Measurements from ENCODE around the gene BABAM2.

BABAM2 gene

GRCh38 chr2:28355521-28356094 lies 465.1 kb downstream of the BABAM2 start:
- no peak for FAIRE-seq

DNA sequence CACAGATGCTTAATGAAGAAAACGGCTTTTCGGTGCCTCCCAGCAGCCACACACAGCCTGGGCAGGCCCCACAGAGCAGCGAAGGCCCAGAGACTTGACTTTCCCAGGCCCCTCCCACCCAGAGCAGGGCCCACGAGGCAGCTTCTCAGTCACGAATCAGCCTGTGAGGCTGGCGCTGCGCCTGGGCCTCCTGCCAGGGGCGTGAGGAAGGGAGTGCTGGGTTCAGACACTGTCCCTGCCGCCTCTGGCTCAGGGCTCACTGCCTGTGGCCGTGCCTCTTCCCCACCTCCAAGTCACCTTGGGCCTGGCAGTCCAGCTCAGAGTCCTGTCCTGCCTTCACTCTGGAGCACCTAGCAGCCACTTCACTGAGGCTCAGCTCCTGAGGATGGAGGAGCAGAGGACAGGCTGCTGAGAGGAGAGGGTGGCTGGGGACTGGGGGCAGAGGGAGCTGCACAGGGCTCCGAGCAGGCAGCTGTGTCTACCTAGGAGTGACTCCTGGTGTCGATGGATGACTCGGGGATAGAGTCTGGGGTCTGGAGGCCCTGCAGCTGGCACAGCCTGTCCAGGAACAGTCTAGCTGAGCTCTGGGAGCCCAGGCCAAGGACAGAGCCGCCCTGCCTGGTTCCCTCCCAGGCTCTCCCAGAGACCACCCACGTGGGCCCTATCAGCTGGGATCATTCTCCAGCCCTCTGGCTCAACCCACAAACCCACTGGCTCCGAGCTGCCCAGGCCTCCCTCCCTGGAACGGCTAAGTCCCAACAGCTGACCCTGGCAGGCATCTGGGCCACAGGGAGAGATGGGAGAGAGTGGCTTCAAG lies 465.8 kb downstream of the BABAM2 start:
- no peak for FAIRE-seq

DNA sequence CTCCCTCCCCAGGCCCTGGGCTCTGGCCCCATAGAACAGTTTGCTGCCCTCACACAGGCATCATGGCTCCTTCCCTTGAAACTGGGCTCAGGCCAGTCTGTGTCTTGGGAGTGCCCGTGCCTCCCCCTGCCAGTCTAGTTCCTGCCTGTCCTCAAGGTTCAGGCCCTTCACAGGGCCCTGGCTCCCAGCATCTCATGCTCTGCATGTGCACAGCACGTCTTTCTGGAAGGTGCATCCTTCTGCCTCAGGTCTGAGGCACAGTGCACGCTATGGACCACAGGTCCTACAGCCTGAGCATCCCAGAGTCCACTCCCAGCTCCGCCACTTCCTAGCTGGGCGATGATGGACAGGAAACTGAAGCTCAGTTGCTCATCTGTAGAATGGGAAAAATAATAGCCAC lies 466.5 kb downstream of the BABAM2 start:
- no peak for FAIRE-seq

- FAIRE-seq, result no peak
Measured at GRCh38 chr2:28357948-28358667, 467.6 kb downstream of the BABAM2 start.

GRCh38 chr2:28358668-28359201 lies 468.2 kb downstream of the BABAM2 start:
- FAIRE-seq, result no peak

GRCh38 chr2:28359222-28360057 lies 468.9 kb downstream of the BABAM2 start:
- FAIRE-seq, result no peak

DNA sequence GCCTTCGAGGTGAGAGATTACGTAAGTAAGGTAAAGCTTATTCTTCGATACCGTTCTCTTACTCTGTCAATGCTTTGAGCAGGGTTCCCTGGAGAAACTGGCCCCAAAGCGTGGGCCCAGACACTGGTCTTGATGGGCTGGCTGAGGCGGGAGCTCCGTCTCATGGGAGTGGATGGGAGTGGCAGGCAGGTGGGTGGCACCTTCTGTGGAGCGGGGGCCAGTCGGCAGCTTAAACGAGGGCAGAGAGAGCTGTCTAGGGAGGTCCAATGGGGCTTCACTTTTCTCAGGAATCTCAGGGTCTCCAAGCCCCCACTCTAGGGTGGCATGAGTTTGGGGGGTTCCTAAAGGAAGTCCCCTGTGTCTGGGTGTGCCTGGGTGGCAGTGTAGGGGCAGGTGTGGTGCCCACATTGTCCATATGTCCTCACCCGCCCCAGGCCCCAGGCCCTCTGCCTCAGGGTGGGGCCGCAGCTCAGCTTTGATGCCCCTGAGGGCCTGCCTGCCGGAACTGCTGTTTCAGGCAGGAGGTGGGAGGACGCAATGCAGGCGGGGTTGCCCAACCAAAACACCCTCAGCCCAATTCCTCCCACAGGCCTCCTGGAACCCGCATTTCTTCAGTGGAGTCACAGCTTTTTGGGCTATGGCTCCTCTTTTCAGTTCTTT lies 469.7 kb downstream of the BABAM2 start:
- FAIRE-seq, result no peak

DNA sequence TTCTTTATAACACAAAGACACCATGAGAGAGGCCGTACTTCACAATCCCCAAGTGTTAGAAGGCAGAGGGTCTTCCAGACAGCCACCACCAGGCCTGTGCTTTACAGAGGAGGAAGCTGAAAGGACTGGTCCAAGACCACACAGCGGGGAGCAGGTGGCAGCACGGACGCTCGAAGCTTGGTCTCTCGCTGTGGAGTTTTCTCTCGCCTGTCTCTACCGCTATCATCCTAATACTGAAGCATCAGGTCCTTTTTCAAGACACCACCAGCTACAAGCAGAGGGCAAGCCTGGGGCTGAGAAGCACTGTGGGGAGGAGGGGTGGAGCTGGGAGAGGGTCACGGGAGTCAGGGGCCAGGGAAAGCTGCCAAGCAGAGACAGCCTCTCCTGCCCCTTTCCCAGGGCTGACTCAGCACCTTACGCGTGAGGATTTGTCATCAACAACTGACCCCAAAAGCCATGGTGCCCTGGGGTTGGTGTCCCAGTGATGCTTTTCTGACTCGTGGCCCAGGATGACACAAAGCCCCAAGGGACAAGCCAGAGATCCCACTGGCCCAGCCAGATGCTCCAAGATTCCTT lies 470.3 kb downstream of the BABAM2 start:
- no peak for FAIRE-seq

DNA sequence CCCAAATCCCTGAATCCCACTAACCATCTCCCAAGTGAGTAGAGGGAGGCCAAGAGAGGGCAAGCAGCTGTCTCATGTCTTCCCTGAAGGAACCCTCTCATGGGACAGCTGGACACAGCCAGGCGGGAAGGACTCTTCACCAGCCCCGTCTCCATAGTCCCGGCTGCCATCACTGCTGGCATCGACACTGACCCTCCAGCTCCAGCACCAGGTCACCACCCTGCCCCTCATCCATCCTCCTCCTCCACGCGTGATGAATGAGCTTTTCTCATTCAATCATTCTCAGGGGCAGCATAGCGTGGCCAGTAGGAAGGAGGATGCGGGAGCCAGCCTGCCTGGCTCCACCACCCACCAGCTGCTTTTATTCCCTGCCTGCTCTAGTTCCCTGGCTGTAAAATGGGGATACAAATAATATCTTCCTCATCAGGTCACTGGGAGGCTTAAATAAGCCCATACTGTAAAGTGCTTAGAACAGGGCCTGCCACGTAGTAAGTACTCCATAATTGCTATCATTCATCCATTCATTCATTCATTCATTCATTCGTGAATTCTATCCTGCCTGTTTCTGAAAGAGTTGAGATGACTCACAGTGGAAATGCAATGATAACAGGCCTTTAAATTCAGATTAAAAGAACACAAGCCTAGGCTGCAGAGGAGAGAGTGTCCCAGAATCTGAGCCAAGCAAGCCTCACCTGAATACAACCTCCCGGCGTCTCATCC lies 471.6 kb downstream of the BABAM2 start:
- FAIRE-seq, result no peak

GRCh38 chr2:28362991-28363521 lies 472.5 kb downstream of the BABAM2 start:
- FAIRE-seq, result no peak

DNA sequence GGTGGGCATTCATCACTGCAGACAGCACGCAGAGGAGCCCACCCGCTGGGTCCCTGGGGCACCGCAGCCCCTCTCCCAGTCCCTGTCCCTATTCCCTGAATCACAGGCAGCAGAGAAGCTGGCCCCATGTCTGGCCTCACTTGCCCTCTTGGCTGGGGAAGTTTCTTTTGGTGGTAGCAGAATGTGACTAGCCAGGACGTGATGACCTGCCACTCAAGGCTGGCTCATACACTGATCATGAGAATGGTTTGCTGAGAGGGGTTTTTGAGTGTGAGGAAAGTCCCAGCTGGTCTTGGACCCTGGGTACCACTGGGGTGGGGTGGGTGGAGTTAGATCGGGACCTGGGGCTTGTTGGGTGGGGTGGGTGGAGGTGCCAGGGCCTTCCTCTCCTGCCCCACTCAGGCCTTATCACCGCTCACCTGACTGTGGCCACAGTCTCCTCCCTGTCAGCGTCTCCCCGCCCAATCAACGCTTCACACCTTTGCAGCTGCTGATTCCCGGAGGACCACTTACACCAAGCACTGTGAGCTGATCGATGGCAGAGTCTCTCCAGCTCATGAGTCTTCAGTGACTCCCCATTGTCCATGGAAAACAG lies 473.3 kb downstream of the BABAM2 start:
- no peak for FAIRE-seq

DNA sequence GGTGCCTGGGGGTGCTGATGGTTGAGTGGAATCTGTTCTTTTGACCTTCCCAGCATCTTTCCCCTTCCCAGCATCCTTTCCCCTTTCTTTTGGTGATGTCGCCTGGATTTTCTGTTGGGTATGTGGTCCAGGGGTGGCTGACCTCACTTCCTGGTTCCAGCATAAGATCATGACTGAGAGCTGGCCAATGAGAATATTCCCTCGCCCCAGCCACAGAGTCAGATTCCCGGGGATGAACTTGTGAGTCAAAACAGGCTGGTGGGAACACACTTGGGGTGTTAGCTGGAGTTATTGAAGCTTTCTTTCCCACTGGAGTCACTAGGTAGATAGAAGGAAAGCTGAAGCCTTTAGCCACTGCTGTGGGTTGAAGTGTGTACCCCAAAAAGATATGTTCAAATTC lies 474.1 kb downstream of the BABAM2 start:
- FAIRE-seq, result no peak

DNA sequence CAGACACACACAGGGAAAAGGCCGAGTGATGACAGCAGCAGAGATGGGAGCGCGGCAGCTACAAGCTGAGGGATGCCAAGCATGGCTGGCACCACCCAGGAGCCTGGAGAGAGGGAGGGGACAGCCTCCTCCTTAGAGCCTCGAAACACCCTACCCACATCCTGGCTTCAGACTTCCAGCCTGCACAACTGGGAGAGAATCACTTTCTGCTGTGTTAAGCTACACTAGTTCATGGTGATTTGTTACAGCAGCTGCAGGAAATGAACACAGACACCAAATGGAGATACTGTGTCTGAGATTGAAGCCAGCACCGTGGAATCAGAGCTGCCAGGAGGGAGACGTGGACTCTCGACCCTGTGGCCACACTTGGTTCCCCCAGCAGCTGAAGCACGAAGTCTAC lies 474.6 kb downstream of the BABAM2 start:
- FAIRE-seq, result no peak

- no peak for FAIRE-seq
Measured at GRCh38 chr2:28366149-28366495, 475.6 kb downstream of the BABAM2 start.

- no peak for FAIRE-seq
Measured at GRCh38 chr2:28366496-28367282, 476.2 kb downstream of the BABAM2 start.

- no peak for FAIRE-seq
Measured at GRCh38 chr2:28367667-28368356, 477.3 kb downstream of the BABAM2 start.

- no peak for FAIRE-seq
Measured at GRCh38 chr2:28368357-28368798, 477.8 kb downstream of the BABAM2 start.

GRCh38 chr2:28369358-28369757 lies 478.8 kb downstream of the BABAM2 start:
- no peak for FAIRE-seq

DNA sequence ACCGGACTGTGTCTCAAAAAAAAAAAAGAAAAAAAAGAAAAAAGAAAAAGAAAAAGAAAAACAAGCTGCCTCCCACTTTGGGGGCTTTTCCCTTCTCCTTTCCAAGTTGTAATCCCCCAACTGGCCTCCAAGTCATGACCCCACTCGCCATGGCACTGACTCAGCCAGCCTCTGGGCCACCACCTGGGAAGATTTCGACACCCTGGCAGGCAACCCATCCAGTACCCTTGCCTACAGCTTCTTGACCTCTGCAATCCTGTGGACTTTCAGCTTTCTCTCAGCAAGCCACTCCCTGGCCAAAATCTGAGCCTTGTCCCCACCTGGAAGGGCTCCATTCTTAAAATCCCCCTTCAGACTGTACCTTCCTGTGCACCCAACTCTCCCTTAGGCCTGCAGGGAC lies 479.8 kb downstream of the BABAM2 start:
- FAIRE-seq, result no peak

Data from TTC549 (cell line).